H1 (cell line): ENCODE measurements around the gene AXIN2. TPM values are rescaled to one million over a fixed set of nuclear protein-coding genes. Genes with fewer than 3 reads are reported as not detected.

Experiments
- CTCF ChIA-PET: fragments of 300-600 bp; sonication (Branson Sonifier 250); formaldehyde crosslinking; loops from one replicate; lab custom pipeline; 2021; ENCODE audit not compliant: partially characterized antibody; lab: Charles Lee
- POLR2A ChIA-PET: fragments of 300-600 bp; sonication (Branson Sonifier 250); formaldehyde crosslinking; loops from one replicate; lab custom pipeline; 2021; ENCODE audit warnings: inconsistent platforms; ENCODE audit not compliant: partially characterized antibody; lab: Charles Lee
- DNase-seq, 2 experiments: peaks; one replicate each; pipeline versions ENCODE4 v3.0.0 to v3.0.0-alpha.2; 2010 to 2022; ENCODE audit warnings: low spot score in 2 of 2, low read depth in 1 of 2, mixed read lengths in 1 of 2
- FAIRE-seq: peaks from 2 replicates; lab custom pipeline; 2011; peaks lifted over from hg19 to GRCh38; lab: Jason Lieb, UNC
- H2AFZ ChIP-seq: 2 replicates; pipeline ENCODE4 v1.8.1; 2012; ENCODE audit warnings: low read length, inconsistent platforms
- H2AK5ac ChIP-seq: 2 replicates; pipeline ENCODE4 v1.6.1; 2013; ENCODE audit warnings: low read depth, low read length
- H2BK120ac ChIP-seq: replicated peaks from 2 replicates; pipeline ENCODE3; 2013; ENCODE audit warnings: low read depth, low read length, inconsistent platforms
- H2BK12ac ChIP-seq: 2 replicates; pipeline ENCODE4 v1.6.1; 2013; ENCODE audit warnings: low read depth, low read length
- H2BK15ac ChIP-seq: 2 replicates; pipeline ENCODE4 v1.6.1; 2013; ENCODE audit warnings: low read length
- H2BK20ac ChIP-seq: 2 replicates; pipeline ENCODE4 v1.6.1; 2013; ENCODE audit warnings: low read length
- H2BK5ac ChIP-seq: 2 replicates; pipeline ENCODE4 v1.6.1; 2013; ENCODE audit warnings: low read depth, low read length
- H3K14ac ChIP-seq: 2 replicates; pipeline ENCODE4 v1.6.1; 2013; ENCODE audit warnings: inconsistent platforms; ENCODE audit not compliant: insufficient read length
- H3K18ac ChIP-seq: 2 replicates; pipeline ENCODE4 v1.6.1; 2013; ENCODE audit warnings: low read length; ENCODE audit errors: extremely low read depth
- H3K23ac ChIP-seq: 2 replicates; pipeline ENCODE4 v1.6.1; 2013; ENCODE audit warnings: inconsistent platforms; ENCODE audit not compliant: insufficient read length
- H3K23me2 ChIP-seq: 2 replicates; pipeline ENCODE4 v1.6.1; 2013; ENCODE audit warnings: low read depth, low read length
- H3K27ac ChIP-seq: 2 replicates; pipeline ENCODE4 v1.6.1; 2011; ENCODE audit warnings: low read depth, low read length, inconsistent platforms
- H3K27me3 ChIP-seq, 4 experiments: replicated peaks in 1 of 4; 1 replicate in 1 of 4; 2 replicates in 3 of 4; pipeline versions ENCODE4 v1.6.1 to v1.8.1; 2011 to 2013; ENCODE audit warnings: low read length in 3 of 4, mild to moderate bottlenecking in 3 of 4, inconsistent platforms in 2 of 4, mixed read lengths in 2 of 4, moderate library complexity in 1 of 4; ENCODE audit not compliant: control insufficient read depth in 3 of 4, insufficient read depth in 3 of 4; ENCODE audit errors: extremely low read depth in 1 of 4
- H3K36me3 ChIP-seq, 4 experiments: 2 replicates each; pipeline versions ENCODE4 v1.6.1 to v1.8.1; 2011 to 2013; ENCODE audit warnings: mild to moderate bottlenecking in 4 of 4, low read length in 3 of 4, moderate library complexity in 2 of 4, control low read depth in 1 of 4, inconsistent platforms in 1 of 4; ENCODE audit not compliant: insufficient read depth in 4 of 4, control insufficient read depth in 2 of 4
- H3K4ac ChIP-seq: replicated peaks from 2 replicates; pipeline ENCODE3; 2013; ENCODE audit warnings: low read length, low read depth, mixed read lengths, inconsistent platforms; ENCODE audit not compliant: insufficient read length
- H3K4me1 ChIP-seq, 4 experiments: replicated peaks in 1 of 4; 1 replicate in 1 of 4; 2 replicates in 3 of 4; pipeline versions ENCODE4 v1.6.1 to v1.8.1; 2011 to 2013; ENCODE audit warnings: low read length in 3 of 4, inconsistent platforms in 2 of 4, mixed read lengths in 1 of 4; ENCODE audit not compliant: insufficient read depth in 4 of 4, control insufficient read depth in 3 of 4
- H3K4me2 ChIP-seq, 2 experiments: 2 replicates each; pipeline versions ENCODE4 v1.6.1 to v1.8.1; 2011 to 2013; ENCODE audit warnings: low read depth in 2 of 2, low read length in 2 of 2, control low read depth in 1 of 2, inconsistent platforms in 1 of 2, mild to moderate bottlenecking in 1 of 2; ENCODE audit not compliant: insufficient read depth in 1 of 2
- H3K4me3 ChIP-seq, 4 experiments: fragments of 200-600, 300-600 bp in 1 of 4; sonication (generic), shearing (Covaris generic), sonication (Bioruptor Twin) in 1 of 4; 2 replicates each; pipeline versions ENCODE4 v1.5.1 to v1.8.1; 2011 to 2016; ENCODE audit warnings: low read length in 4 of 4, low read depth in 3 of 4, control low read depth in 2 of 4, inconsistent platforms in 2 of 4, mild to moderate bottlenecking in 2 of 4, mixed read lengths in 1 of 4, moderate library complexity in 1 of 4; ENCODE audit not compliant: insufficient read depth in 2 of 4; ENCODE audit errors: extremely low read depth in 1 of 4
- H3K56ac ChIP-seq: replicated peaks from 2 replicates; pipeline ENCODE3; 2013; ENCODE audit warnings: low read depth, mild to moderate bottlenecking, mixed read lengths, low read length, inconsistent platforms; ENCODE audit not compliant: insufficient read length
- H3K79me1 ChIP-seq: 2 replicates; pipeline ENCODE4 v1.6.1; 2013; ENCODE audit warnings: low read depth, low read length, control low read depth
- H3K79me2 ChIP-seq, 2 experiments: 2 replicates each; pipeline versions ENCODE4 v1.6.1 to v1.8.1; 2012 to 2013; ENCODE audit warnings: low read length in 2 of 2, mild to moderate bottlenecking in 2 of 2, inconsistent platforms in 1 of 2; ENCODE audit not compliant: insufficient read depth in 2 of 2, control insufficient read depth in 1 of 2
- H3K9ac ChIP-seq, 4 experiments: replicated peaks in 1 of 4; 1 replicate in 1 of 4; 2 replicates in 3 of 4; pipeline versions ENCODE4 v1.6.1 to v1.8.1; 2011 to 2013; ENCODE audit warnings: low read depth in 3 of 4, low read length in 3 of 4, control low read depth in 2 of 4, mild to moderate bottlenecking in 2 of 4, moderate library complexity in 2 of 4, inconsistent platforms in 1 of 4; ENCODE audit errors: extremely low read depth in 1 of 4
- H3K9me3 ChIP-seq, 2 experiments: 2 replicates each; pipeline versions ENCODE4 v1.6.1 to v1.8.1; 2012 to 2013; ENCODE audit warnings: mild to moderate bottlenecking in 2 of 2, moderate library complexity in 2 of 2, control low read depth in 1 of 2, inconsistent platforms in 1 of 2, low read depth in 1 of 2, low read length in 1 of 2, mixed read lengths in 1 of 2; ENCODE audit not compliant: insufficient read depth in 2 of 2
- H4K20me1 ChIP-seq, 2 experiments: replicated peaks in 1 of 2; 2 replicates each; pipeline versions ENCODE3 to v1.8.1; 2011 to 2013; ENCODE audit warnings: inconsistent platforms in 2 of 2, low read length in 2 of 2, mild to moderate bottlenecking in 1 of 2; ENCODE audit not compliant: insufficient read depth in 2 of 2, control insufficient read depth in 1 of 2
- H4K5ac ChIP-seq: 2 replicates; pipeline ENCODE4 v1.6.1; 2013; ENCODE audit warnings: low read length, low read depth, mixed read lengths, inconsistent platforms; ENCODE audit not compliant: insufficient read length
- H4K8ac ChIP-seq: 2 replicates; pipeline ENCODE4 v1.8.0; 2013; ENCODE audit warnings: mild to moderate bottlenecking, moderate library complexity, low read length, inconsistent platforms; ENCODE audit not compliant: insufficient read depth; ENCODE audit errors: extremely low read depth
- H4K91ac ChIP-seq: replicated peaks from 2 replicates; pipeline ENCODE3; 2013; ENCODE audit warnings: low read length, mixed read lengths, inconsistent platforms; ENCODE audit not compliant: insufficient read length
- BACH1 ChIP-seq: IDR thresholded peaks from 2 replicates; pipeline ENCODE4 v1.6.1; 2012; ENCODE audit warnings: low read length, improper control_type of control experiment
- WGBS, 2 experiments: shearing (Covaris generic) in 1 of 2; methylation state at CpG; one replicate each; pipeline versions ENCODE4 v1.1.6 to v1.1.7; 2013 to 2015; ENCODE audit warnings: low lambda C conversion rate in 2 of 2, mixed read lengths in 2 of 2, inconsistent platforms in 1 of 2, low coverage in 1 of 2, missing lambda C conversion rate in 1 of 2; ENCODE audit not compliant: insufficient replicate concordance in 2 of 2, insufficient coverage in 1 of 2, insufficient read length in 1 of 2; ENCODE audit errors: extremely low coverage in 1 of 2, missing lambda C conversion rate in 1 of 2; 5-methylcytosine and 5-hydroxymethylcytosine counted together
- polyA plus RNA-seq, 7 experiments: library from polyadenylated mRNA; depleted of rRNA in 3 of 7; stranded (reverse) in 5 of 7; unstranded in 2 of 7; fragments of >200 nt in 5 of 7; fragments of 200-250 nt in 2 of 7; gene quantifications; 1 replicate in 5 of 7; 2 replicates in 1 of 7; 4 replicates in 1 of 7; pipeline versions ENCODE4 v1.2.1 to v1.2.3, GENCODE V29; 2011 to 2013; ENCODE audit warnings: missing spikeins in 2 of 7, mixed read lengths in 2 of 7
- total RNA-seq: library from RNA; stranded (reverse); fragmentation: NEBNext Ultra II Directional; extraction: Animal tissue kit (Norgen Biotek cat#: 25700); gene quantifications from 2 replicates; pipeline ENCODE4 v1.2.1, GENCODE V29; 2021
- TF ChIP-seq, protein P1 (sequence below): IDR thresholded peaks from 2 replicates; pipeline ENCODE4 v1.6.1; 2012; ENCODE audit warnings: inconsistent platforms

AXIN2 gene
- total and polyA plus RNA-seq, 2 of the 8 experiments (the other 6 are each of a cell fraction or from before 2014, with no cell fraction given) = 17.7 to 33.4 TPM

DNA sequence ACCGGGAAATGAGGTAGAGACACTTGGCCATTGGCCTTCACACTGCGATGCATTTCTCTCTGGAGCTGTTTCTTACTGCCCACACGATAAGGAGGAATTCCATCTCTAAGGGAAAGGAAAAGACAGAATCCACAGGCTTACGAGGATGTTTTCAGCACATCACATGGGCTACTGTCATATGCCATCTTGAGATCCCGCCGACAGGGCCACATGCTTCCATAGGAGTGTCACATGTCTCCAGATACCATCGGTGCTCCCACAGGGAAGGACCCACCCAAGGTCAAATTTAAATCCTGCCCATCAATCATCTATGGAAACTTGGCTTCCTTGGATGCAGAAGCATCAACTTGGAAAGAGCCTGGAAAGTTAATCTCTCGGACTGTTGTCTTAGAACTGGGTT, 20.0 kb downstream of the AXIN2 start:
- Histone ChIP-seq H2AFZ (no peak overlapping the region), H3K27ac (no peak overlapping the region), H3K23ac (no peak overlapping the region), H3K36me3 (peaks cover 10 to 64% (median 31%) of the 10 kb centered on the region in 4 experiments), H3K4me2 (no peak overlapping the region), H2AK5ac (no peak overlapping the region), H2BK15ac (no peak overlapping the region), H2BK120ac (no peak overlapping the region), H2BK20ac (no peak overlapping the region), H3K4ac (no peak overlapping the region), H4K91ac (no peak overlapping the region), H2BK12ac (no peak overlapping the region), H4K5ac (no peak overlapping the region), H3K4me1 (peaks cover 2 to 15% (median 8%) of the 10 kb centered on the region in 4 experiments; a peak in 5 of 7 replicates), H3K9ac (no peak overlapping the region), H4K8ac (no peak overlapping the region), H4K20me1 (peaks cover 0 to 29% of the 10 kb centered on the region in 2 experiments), H3K79me2 (peaks cover 18 to 61% of the 10 kb centered on the region in 2 experiments), H3K9me3 (no peaks in the 10 kb centered on the region), H2BK5ac (no peak overlapping the region), H3K23me2 (no peaks in the 10 kb centered on the region), H3K18ac (no peak overlapping the region), H3K14ac (no peak overlapping the region), H3K4me3 (no peak overlapping the region), H3K27me3 (no peaks in the 10 kb centered on the region), H3K79me1 (peaks cover 21% of the 10 kb centered on the region), H3K56ac (no peak overlapping the region)
- FAIRE-seq = no peak
- 94% methylated on average over 8 of the region's 8 CpGs; no CpG with 5 or more reads in 1 of the 2 experiments for WGBS, 2 experiments
- DNase-seq = no peak
- ChIA-PET POLR2A (interaction anchor here (2.7 kb wide), 1 partner anchor 17 kb away, joined by 10 read pairs; no protein-coding TSS in a partner anchor), CTCF (interaction anchor here (0.6 to 10.2 kb wide), 2 partner anchors 15 to 861 kb away, joined by 3 to 62 read pairs; no protein-coding TSS in a partner anchor)
- TF ChIP-seq BACH1 = no peak
- TF ChIP-seq, protein P1, sequence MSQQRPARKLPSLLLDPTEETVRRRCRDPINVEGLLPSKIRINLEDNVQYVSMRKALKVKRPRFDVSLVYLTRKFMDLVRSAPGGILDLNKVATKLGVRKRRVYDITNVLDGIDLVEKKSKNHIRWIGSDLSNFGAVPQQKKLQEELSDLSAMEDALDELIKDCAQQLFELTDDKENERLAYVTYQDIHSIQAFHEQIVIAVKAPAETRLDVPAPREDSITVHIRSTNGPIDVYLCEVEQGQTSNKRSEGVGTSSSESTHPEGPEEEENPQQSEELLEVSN = peak; percentile 21; the same call in 1 of the 2 replicates
